ENCODE data around the gene ECT2. TPM values are rescaled to one million over a fixed set of nuclear protein-coding genes. Genes with fewer than 3 reads are reported as not detected.
"Not testable (repeated sequence)": the region's sequence is repeated elsewhere in the genome, so short reads cannot be mapped to it uniquely, and the experiment has no call there.

The ECT2 gene
- total RNA-seq, 1 experiment from 2014 or later: 145 TPM

DNA sequence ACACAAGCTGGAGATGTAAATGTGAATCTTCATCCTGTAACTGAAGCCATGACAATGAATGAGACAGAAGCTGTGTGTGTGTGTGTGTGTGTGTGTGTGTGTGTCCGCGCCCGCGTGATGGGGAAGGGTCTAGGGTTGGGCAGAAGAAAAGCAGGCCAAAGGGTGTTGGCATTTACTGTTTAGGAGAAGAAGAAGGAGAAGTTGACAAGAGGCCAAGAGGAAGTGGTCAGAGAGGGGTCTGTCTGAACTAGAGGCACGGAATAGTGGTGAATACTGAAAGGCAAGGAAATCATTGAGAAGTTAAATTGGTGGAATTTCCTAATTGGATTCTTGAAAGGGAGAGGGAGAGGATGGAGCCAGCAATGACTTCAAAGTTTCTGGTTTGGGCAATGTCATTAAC lies 34.0 kb upstream of the ECT2 start:
- H2AFZ ChIP-seq: no peak overlapping the region
- H3K4me2 ChIP-seq: no peak overlapping the region
- TF ChIP-seq, protein P1, sequence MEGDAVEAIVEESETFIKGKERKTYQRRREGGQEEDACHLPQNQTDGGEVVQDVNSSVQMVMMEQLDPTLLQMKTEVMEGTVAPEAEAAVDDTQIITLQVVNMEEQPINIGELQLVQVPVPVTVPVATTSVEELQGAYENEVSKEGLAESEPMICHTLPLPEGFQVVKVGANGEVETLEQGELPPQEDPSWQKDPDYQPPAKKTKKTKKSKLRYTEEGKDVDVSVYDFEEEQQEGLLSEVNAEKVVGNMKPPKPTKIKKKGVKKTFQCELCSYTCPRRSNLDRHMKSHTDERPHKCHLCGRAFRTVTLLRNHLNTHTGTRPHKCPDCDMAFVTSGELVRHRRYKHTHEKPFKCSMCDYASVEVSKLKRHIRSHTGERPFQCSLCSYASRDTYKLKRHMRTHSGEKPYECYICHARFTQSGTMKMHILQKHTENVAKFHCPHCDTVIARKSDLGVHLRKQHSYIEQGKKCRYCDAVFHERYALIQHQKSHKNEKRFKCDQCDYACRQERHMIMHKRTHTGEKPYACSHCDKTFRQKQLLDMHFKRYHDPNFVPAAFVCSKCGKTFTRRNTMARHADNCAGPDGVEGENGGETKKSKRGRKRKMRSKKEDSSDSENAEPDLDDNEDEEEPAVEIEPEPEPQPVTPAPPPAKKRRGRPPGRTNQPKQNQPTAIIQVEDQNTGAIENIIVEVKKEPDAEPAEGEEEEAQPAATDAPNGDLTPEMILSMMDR (conservative IDR thresholded peaks at IDR 0.05): no peak
- no peak for TF ChIP-seq EZH2 (IDR thresholded peaks at IDR 0.05; ENCODE audit: low read depth)
- no peaks in the 10 kb centered on the region for H4K20me1 ChIP-seq (ENCODE audit: insufficient read depth)
- ChIA-PET POLR2A (ENCODE audit: unreplicated experiment) (no interaction called here), CTCF (no interaction called here)
- H3K9me3 ChIP-seq (ENCODE audit: insufficient read depth, low read depth): peaks cover 16% of the 10 kb centered on the region
- H3K27me3 ChIP-seq (ENCODE audit: insufficient read depth, low read depth): no peaks in the 10 kb centered on the region
- DNase-seq: no peak
- peaks cover 45% of the 10 kb centered on the region for H3K4me1 ChIP-seq (replicated peaks; ENCODE audit: insufficient read depth)
- H3K79me2 ChIP-seq (ENCODE audit: low read depth): no peaks in the 10 kb centered on the region
- H3K9me2 ChIP-seq (ENCODE audit: insufficient read depth): no peaks in the 10 kb centered on the region
- H3F3A ChIP-seq (ENCODE audit: insufficient read depth, low read depth): peaks cover 20% of the 10 kb centered on the region
- H3K36me3 ChIP-seq (ENCODE audit: low read depth): no peaks in the 10 kb centered on the region
- intact Hi-C loops (cut with micrococcal nuclease; ENCODE audit: unreplicated experiment): no loop called here
- BruUV-seq (replicated peaks): no TSS peak
- H3K27ac ChIP-seq: no peak overlapping the region
- H3K4me3 ChIP-seq: no peak overlapping the region

DNA sequence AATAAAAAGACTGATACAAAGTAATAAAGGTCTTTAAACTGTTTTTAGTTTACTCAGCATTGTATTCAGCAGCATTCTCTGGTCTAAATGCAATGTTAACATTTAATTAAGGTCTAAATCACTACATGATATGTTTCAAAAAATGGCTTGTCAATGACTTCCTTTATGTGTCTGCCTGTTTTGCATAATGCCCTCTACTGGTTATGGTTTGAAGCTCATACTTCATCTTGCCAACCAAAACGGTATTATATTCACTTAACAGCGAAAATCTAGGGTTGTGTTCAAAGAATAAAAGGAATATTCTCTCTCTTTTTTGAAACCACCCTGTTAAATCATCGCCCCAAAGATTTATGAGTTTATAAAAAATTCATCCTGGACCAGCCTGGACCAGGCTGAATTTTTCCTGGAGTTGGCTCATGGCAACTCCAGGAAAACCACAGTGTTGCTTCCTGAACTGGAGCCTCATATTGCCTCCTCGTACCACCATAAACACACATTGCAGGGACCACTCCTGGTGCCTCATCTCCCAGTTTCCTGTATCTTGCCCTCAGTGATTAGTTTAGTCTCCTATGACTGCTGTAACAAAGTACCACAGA lies 32.9 kb upstream of the ECT2 start:
- TF ChIP-seq EZH2 (IDR thresholded peaks at IDR 0.05; ENCODE audit: low read depth): no peak
- TF ChIP-seq, protein P1 (conservative IDR thresholded peaks at IDR 0.05): peak; percentile 53; the same call in 1 of the 2 replicates
- Histone ChIP-seq H3K9me3 (ENCODE audit: insufficient read depth, low read depth) (peaks cover 16% of the 10 kb centered on the region), H3K4me3 (no peak overlapping the region), H4K20me1 (ENCODE audit: insufficient read depth) (no peaks in the 10 kb centered on the region), H3K27me3 (ENCODE audit: insufficient read depth, low read depth) (no peaks in the 10 kb centered on the region), H3F3A (ENCODE audit: insufficient read depth, low read depth) (peaks cover 16% of the 10 kb centered on the region), H3K9me2 (ENCODE audit: insufficient read depth) (no peaks in the 10 kb centered on the region), H3K27ac (no peak overlapping the region), H3K4me2 (no peak overlapping the region), H3K79me2 (ENCODE audit: low read depth) (no peaks in the 10 kb centered on the region), H2AFZ (no peak overlapping the region), H3K36me3 (ENCODE audit: low read depth) (no peaks in the 10 kb centered on the region), H3K4me1 (replicated peaks; ENCODE audit: insufficient read depth) (peaks cover 44% of the 10 kb centered on the region)
- POLR2A ChIA-PET (ENCODE audit: unreplicated experiment): interaction anchor here (0.7 kb wide), 1 partner anchor 33 kb away, joined by 9 read pairs; the partner anchor contains the start of gene ECT2
- CTCF ChIA-PET: interaction anchor here (0.7 kb wide), 2 partner anchors 14 to 33 kb away, joined by 3 to 5 read pairs; partner anchors contain the start of gene ECT2
- no peak for DNase-seq
- intact Hi-C loops (cut with micrococcal nuclease; ENCODE audit: unreplicated experiment): no loop called here
- no TSS peak for BruUV-seq (replicated peaks)

DNA sequence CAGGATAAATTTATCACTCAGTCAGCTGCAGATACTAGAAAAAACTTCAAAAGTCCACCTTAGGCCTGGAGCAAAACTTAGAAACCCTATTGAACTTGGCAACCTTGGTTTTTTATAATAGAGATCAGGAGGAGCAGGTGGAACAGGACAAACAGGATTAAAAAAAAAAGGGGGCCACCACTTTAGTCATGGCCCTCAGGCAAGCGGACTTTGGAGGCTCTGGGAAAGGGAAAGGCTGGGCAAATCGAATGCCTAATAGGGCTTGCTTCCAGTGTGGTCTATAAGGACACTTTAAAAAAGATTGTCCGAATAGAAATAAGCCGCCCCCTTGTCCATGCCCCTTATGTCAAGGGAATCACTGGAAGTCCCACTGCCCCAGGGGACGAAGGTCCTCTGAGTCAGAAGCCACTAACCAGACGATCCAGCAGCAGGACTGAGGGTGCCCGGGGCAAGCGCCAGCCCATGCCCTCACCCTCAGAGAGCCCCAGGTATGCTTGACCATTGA lies 27.9 kb upstream of the ECT2 start:
- intact Hi-C loops (cut with micrococcal nuclease; ENCODE audit: unreplicated experiment): loop anchor here (1.0 to 2.0 kb wide), 4 partner anchors 11 to 84 kb away; partner anchors contain the start of genes ECT2 and NCEH1
- peak overlapping the region; percentile 51 for H3K4me3 ChIP-seq
- H3K9me2 ChIP-seq (ENCODE audit: insufficient read depth); BruUV-seq (replicated peaks); CTCF ChIA-PET; H3K36me3 ChIP-seq (ENCODE audit: low read depth); H3K79me2 ChIP-seq (ENCODE audit: low read depth); H4K20me1 ChIP-seq (ENCODE audit: insufficient read depth); H3K27me3 ChIP-seq (ENCODE audit: insufficient read depth, low read depth): not testable (repeated sequence)
- H3K27ac ChIP-seq: peak overlapping the region; percentile 96
- peaks cover 28% of the 10 kb centered on the region for H3K9me3 ChIP-seq (ENCODE audit: insufficient read depth, low read depth)
- peaks cover 23% of the 10 kb centered on the region; the same call in 1 of the 2 replicates for H3F3A ChIP-seq (ENCODE audit: insufficient read depth, low read depth)
- peaks cover 37% of the 10 kb centered on the region for H3K4me1 ChIP-seq (replicated peaks; ENCODE audit: insufficient read depth)
- peak overlapping the region; percentile 87 for H3K4me2 ChIP-seq
- POLR2A ChIA-PET (ENCODE audit: unreplicated experiment): interaction anchor here (0.6 to 0.7 kb wide), 3 partner anchors 26 to 181 kb away, joined by 3 to 18 read pairs (median 11); no protein-coding TSS in a partner anchor
- peak overlapping the region; percentile 72 for H2AFZ ChIP-seq
- DNase-seq: peak; percentile 91 to 92
